GM12801 (cell line): ENCODE results near the gene WAPL.

ENCODE experiments used
- CTCF ChIP-seq: IDR thresholded peaks from one replicate; pipeline ENCODE4 v1.5.1; 2011; ENCODE audit warnings: control low read depth; ENCODE audit not compliant: insufficient read length; ENCODE audit errors: extremely low read depth

The WAPL gene

DNA sequence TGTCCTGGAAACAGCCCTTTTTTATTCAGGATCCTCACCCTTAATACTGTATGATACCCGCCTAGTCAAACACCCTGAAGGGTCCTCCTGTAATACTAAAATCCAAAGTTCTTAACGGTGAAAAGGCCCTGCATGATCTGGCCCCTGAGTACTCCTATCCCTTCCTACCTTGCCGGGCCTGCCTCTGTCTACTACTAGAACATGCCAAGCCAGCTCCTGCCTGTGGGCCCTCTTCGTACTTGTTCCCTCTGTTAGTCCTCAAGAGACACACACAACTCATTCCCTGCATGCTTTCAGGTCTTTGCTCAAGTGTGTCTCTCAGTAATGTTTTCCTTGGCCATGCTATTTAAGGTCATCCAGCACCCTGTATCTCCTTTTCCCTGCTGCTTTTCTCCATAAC lies 5.0 kb upstream of the WAPL start:
- no peak for TF ChIP-seq CTCF

DNA sequence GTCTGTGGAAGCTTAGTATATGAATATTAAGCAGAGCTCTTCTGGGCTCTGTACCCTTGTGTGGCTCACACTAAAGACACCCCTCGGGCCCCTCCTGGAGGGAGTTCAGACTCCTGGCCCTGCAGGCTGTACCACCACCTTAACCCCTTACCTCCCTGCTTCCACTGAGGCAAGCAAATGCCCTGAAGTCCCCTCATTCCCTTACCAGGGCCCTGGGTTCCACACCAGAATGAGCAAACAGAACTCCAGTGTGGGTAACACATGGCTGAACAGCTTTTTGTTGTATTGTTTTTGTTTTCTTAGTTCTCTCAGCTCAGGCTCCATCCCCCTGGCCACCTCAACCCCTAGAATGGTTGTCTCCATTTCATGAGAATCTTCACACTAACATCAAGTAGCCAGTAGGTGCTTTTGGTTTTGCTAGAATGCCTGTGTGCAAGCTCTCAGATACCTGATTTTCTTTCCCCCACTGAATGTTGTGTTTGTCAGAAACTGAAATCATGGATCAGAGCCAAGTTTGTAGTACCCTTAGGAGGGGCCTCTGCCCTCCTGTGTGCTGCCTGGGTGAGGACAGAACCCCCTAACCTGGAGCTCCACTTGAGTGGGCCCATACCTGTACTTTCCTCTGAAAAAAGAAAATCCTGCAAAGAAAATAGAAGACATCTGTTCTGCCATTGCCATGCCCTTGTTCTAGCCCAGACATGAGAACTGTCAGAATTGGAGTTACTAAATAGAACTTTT lies 2.8 kb upstream of the WAPL start:
- no peak for TF ChIP-seq CTCF

DNA sequence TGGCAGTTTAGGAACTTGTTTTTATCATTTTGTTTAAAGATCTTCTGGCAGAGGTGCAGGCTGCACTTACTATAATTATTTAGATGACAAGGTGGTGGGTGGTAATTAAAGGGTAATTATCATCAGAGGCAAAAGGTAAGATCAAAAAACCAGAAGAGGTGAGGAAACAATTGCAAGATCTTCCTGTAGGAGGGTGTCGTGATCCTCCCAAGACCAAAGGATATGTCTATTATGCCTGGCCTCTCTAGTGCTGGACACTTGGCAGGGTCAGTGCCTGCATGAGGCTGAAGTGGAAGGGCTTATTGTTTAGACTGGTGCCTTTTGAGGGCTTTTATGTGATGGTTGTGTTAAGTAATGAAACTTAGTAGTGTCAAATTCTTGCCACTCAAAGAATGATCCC lies 1.8 kb upstream of the WAPL start:
- no peak for TF ChIP-seq CTCF

- no peak for TF ChIP-seq CTCF
These were observed 891 bp upstream of the WAPL start for GRCh38 chr10:86522510-86522855.

DNA sequence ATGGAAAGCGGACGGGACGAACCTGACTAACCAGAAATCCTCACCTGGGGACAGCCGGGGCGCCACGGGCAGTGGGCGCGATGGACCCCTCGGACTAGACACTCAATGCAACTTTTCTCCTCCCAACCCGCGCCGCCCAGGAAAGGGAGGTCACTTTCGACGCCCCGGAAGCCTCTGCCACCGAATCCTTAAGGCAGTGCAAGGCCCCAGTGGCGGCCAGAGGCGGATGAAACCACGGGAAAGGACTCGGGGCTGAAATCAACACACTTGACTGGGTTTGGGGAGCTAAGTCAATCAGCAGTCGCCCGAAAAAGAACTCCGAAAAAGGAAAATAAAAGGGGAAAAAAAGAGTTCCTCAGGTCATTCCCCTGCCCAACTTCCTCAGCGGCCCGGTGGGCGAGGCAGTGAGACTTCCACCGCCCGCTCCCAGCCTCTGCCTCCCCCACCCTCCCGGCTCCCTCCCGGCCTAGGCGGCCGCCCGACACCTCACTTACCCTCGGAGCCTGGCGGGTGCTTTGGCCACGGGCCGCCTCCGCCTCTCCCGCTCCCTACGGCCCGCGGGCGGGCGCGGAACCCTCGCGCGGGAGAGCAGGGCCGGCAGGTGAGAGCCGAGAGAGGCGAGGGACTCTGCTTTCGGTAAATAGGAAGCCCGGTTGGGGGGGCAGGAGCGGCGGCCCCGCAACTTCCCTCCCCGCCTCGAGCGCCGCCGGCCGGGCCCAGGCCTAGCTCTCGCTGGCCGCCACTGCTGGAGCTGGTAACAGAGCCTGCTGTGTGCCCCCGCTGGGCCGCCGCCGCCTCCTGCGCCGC lies 518 bp downstream of the WAPL start:
- no peak for TF ChIP-seq CTCF

- no peak for TF ChIP-seq CTCF
These were observed 2.8 kb downstream of the WAPL start for GRCh38 chr10:86518781-86519180.

DNA sequence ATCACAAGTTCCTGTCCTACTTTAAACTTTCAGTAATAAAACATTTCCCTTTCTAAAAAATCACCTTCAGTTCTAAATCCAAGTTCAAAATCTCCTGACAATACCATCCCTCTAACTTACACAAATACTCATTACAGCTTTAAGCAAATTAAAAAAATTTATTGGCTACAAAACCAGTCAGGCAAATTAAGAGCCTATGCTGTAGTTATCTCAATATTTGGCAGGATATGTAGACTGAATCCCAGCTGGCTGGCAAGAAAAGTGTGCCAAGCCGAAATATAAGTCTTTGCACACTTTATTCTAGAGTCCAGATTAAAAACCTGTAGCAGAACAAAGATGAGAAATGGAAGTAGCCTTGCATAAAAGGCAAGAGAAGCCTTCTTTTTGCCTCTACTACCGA lies 9.5 kb downstream of the WAPL start:
- TF ChIP-seq CTCF, result no peak
